SK-N-MC (cell line): ENCODE data around the gene POLR2C.

Experiments
- DNase-seq: peaks from one replicate; pipeline ENCODE4 v3.0.0-alpha.2; 2011; ENCODE audit warnings: low read depth, low spot score
- H3K27ac ChIP-seq: fragments of 200-600 bp; sonication (generic); 2 replicates; pipeline ENCODE4 v1.5.1; 2016; ENCODE audit warnings: mixed run types
- H3K36me3 ChIP-seq: fragments of 200-600 bp; sonication (generic); 2 replicates; pipeline ENCODE4 v1.6.1; 2017; ENCODE audit warnings: antibody characterized with exemption, low read length, mixed read lengths; ENCODE audit not compliant: insufficient read depth
- H3K4me3 ChIP-seq: fragments of 200-600 bp; sonication (generic); 2 replicates; pipeline ENCODE4 v1.5.1; 2016
- H3K9ac ChIP-seq: fragments of 200-600 bp; sonication (generic); 2 replicates; pipeline ENCODE4 v1.8.0; 2017; ENCODE audit warnings: mixed run types, mixed read lengths; ENCODE audit not compliant: insufficient read length
- H3K9me3 ChIP-seq: fragments of 200-600 bp; sonication (generic); 2 replicates; pipeline ENCODE4 v1.6.1; 2017; ENCODE audit warnings: low read depth, mild to moderate bottlenecking, antibody characterized with exemption, low read length, moderate library complexity, mixed read lengths
- EZH2 ChIP-seq: fragments of 200-600 bp; sonication (generic); IDR thresholded peaks from one replicate; pipeline ENCODE4 v1.6.1; 2017; ENCODE audit warnings: antibody characterized with exemption
- FOXP2 ChIP-seq: optimal IDR thresholded peaks from 2 replicates; pipeline ENCODE3; 2011; ENCODE audit warnings: mild to moderate bottlenecking, moderate library complexity; ENCODE audit not compliant: insufficient read depth; ENCODE audit errors: extremely low read length, control extremely low read depth
- POLR2AphosphoS5 ChIP-seq: IDR thresholded peaks from 2 replicates; pipeline ENCODE4 v1.6.1; 2012; ENCODE audit warnings: mild to moderate bottlenecking, low read depth, low read length, borderline replicate concordance

Gene POLR2C

DNA sequence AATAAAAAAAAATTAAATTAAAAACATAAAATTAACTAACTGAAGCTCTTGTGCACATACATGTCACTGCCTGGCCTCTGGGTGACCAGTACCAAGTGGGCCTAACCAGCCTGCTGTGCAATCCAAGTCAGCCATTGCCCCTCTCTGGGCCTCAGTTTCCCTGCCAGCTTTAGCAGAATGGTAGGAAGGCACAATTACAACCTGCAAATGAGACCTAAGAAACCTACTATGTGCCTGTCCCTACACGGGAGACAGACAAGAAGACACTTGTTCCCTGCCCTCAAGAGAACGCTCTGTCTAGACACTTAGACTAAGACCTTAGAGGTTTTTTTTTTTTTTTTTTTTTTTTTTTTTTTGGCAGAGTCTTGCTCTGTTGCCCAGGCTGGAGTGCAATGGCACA, 17.0 kb upstream of the POLR2C start:
- H3K9me3 ChIP-seq: no peaks in the 10 kb centered on the region
- DNase-seq: no peak
- TF ChIP-seq EZH2: no peak
- no peak for TF ChIP-seq FOXP2
- no peak for TF ChIP-seq POLR2AphosphoS5
- H3K27ac ChIP-seq: no peak overlapping the region
- H3K36me3 ChIP-seq: peaks cover 4% of the 10 kb centered on the region; the same call in 1 of the 2 replicates
- H3K4me3 ChIP-seq: no peak overlapping the region
- H3K9ac ChIP-seq: no peak overlapping the region

DNA sequence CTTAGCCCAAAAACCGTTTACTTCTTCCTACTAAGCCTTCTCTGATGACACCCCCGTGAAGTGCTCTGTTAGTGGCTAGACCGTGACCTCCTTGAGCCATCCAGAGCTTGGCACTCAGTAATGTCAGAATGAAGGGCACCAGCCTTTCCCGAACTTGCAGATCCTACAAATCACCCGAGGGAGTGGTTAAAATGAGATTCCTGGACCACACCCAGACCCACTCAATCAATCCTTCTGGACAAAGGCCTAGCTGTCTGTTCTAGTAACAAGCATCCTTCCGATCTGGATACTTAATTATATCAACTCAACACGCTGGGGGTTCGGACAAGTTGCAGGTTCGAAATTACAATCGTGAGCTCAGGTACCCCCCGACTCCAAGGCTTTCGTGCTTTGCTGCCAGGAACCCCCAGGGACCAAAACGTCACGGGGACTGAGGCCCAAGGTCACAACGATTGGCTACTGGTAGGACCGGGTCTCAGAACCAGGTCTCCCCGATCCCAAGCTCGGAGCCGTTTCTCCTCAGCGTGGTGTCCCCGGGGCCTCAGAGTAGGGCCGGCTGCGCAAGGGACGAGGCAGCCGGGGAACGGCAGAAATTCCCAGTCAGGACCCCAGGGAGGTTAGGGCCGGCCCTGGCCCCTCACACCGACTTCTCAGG, 15.8 kb upstream of the POLR2C start:
- no peaks in the 10 kb centered on the region for H3K9me3 ChIP-seq
- peak overlapping the region; percentile 94 for H3K9ac ChIP-seq
- no peaks in the 10 kb centered on the region; the same call in 1 of the 2 replicates for H3K36me3 ChIP-seq
- DNase-seq: no peak
- peak overlapping the region; percentile 85 for H3K4me3 ChIP-seq
- TF ChIP-seq FOXP2 (no peak), EZH2 (no peak), POLR2AphosphoS5 (no peak)
- H3K27ac ChIP-seq: no peak overlapping the region; the same call in 1 of the 2 replicates

DNA sequence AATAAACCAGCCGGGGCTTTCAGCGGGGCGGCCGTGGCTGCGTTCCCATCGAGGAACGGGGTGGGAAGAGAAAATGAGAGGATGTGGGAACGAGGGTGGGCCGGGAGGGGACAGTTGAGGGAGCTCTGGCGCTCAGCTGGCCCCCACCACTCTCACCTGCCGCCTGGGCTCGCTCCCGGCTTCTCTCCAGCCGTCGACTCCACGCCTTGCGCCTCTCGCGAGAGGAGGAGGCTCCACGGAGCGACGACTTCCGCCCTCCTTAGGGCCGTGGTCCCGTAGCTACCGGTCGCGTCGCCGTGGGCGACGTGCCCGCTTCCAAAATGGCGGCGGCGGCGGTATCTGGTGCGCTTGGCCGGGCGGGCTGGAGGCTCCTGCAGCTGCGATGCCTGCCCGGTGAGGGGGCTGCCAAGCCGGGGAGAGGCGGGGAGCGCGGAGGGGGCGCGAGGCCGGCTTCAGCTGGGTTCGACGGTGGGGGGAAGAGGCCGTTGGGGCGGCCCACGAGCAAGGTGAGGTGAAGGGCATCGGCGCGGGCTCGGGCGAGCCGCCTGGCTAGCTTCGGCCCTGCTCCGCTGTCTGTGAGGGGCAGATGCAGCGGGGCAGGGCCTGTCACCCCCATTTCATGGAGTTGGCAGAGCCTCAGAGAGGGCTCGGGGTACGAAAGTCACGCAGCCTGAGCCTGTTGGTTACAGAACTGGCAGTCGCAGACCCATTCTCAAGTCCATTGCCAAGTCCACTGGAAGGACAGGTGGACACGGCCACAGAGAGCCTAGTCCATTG, 15.1 kb upstream of the POLR2C start, which contains the start of the genes CIAPIN1 and COQ9:
Gene CIAPIN1 (minus strand): TSS at position 200 of the 777 bp plus-strand sequence. CDS start 6,457 bp downstream, outside the sequence.
Gene COQ9 (plus strand): TSS at position 294 of the 777 bp plus-strand sequence. CDS start 27 bp downstream, at position 321.
- H3K27ac ChIP-seq: peak within 1 kb of the TSS; percentile 50; the same call in 1 of the 2 replicates
- no peaks in the 10 kb centered on the region for H3K9me3 ChIP-seq
- no peaks in the 10 kb centered on the region; the same call in 1 of the 2 replicates for H3K36me3 ChIP-seq
- peak within 1 kb of the TSS; percentile 85 for H3K4me3 ChIP-seq
- TF ChIP-seq POLR2AphosphoS5 (peak; percentile 90; the same call in 1 of the 2 replicates), FOXP2 (no peak)
- peak within 1 kb of the TSS; percentile 94 for H3K9ac ChIP-seq
- no peak for DNase-seq

DNA sequence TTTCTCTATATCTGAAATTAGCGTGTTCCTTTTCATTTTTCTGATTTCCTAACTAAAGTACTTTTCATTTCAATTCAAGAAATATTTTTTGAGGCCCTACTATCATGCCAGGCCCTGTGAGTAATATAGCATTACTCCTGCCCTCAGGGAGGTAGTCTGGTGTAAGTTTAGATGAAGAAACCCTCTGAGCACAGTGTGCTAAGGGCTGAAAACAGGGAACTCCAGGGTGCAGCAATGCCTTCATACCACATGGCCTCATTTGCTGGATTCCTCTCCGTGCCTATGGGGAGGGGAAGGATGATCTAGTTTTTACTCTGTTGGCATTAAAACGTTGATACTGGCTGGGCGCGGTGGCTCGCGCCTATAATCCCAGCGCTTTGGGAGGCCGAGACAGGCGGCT, 10.5 kb upstream of the POLR2C start:
- no peak for DNase-seq
- TF ChIP-seq FOXP2 (no peak), POLR2AphosphoS5 (no peak), EZH2 (no peak)
- H3K4me3 ChIP-seq: no peak overlapping the region
- no peaks in the 10 kb centered on the region for H3K9me3 ChIP-seq
- H3K36me3 ChIP-seq: no peaks in the 10 kb centered on the region; the same call in 1 of the 2 replicates
- H3K9ac ChIP-seq: no peak overlapping the region
- no peak overlapping the region for H3K27ac ChIP-seq

DNA sequence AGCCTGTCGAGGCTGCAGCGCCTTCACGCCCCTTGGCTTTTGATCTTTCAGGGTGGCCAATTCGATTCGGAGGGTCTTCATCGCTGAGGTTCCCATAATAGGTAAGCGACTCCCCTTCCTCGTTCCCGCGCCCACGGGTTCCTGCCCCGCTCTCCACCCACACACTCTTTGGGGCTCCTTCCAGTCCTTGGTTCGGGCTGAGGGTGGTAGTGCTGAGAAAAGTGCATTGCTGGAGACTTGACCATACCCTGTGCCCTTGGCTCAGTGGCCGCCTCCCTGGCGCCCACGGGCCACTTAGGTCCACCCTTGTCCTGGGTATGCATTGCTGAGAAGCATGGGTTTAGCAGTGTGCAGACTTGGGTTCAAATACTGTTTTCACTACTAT, 491 bp downstream of the POLR2C start:
- DNase-seq: no peak
- Histone ChIP-seq H3K9ac (peak overlapping the region; percentile 80), H3K36me3 (peaks cover 24% of the 10 kb centered on the region), H3K9me3 (no peaks in the 10 kb centered on the region), H3K4me3 (peak overlapping the region; percentile 79), H3K27ac (no peak overlapping the region)
- TF ChIP-seq FOXP2 (no peak), EZH2 (no peak), POLR2AphosphoS5 (no peak)

DNA sequence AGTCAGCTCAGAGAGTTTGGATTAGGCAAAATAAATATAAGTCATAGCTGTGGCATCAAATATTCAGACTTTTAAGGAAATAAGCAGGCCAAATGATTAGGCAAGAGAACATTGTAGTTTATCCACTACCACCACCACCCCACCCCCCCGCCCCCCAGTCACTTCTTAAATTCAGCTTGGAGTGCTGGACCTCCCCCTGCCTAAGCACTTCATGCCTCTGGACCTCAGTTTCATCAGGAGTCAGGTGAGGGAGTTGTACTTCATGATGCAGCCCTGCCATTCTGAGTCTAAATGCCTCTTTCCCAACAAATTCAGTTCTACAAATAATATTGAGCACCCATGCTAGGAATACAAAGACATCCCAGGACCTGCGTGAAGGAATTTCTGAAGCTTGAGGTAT, 2.0 kb downstream of the POLR2C start:
- Histone ChIP-seq H3K4me3 (no peak overlapping the region), H3K27ac (no peak overlapping the region), H3K9me3 (no peaks in the 10 kb centered on the region), H3K9ac (no peak overlapping the region), H3K36me3 (peaks cover 36% of the 10 kb centered on the region)
- no peak for DNase-seq
- no peak for TF ChIP-seq POLR2AphosphoS5
- no peak for TF ChIP-seq FOXP2
- no peak for TF ChIP-seq EZH2

DNA sequence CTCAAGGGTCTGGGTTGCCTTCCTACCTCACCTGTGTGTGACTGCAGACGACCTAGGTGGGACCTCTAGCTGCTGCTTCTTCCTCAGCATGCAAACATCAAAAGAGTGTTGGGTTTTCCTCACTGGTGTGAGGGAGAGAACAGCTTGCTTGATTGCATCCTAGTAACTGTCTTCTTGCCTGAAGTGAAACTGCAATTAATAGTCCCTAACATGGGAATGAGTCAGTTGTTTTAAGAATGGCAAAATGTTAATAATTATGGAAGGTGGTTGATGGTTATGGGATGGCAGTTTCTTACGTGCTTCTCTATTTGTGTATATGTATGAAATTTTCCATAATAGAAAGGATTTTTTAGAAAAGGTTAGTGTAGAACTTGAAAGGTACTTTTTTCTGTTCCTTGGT, 5.9 kb downstream of the POLR2C start:
- peaks cover 54% of the 10 kb centered on the region for H3K36me3 ChIP-seq
- no peak overlapping the region for H3K4me3 ChIP-seq
- H3K27ac ChIP-seq: no peak overlapping the region
- no peak for DNase-seq
- H3K9ac ChIP-seq: no peak overlapping the region
- TF ChIP-seq FOXP2: no peak
- no peak for TF ChIP-seq POLR2AphosphoS5
- H3K9me3 ChIP-seq: no peaks in the 10 kb centered on the region

DNA sequence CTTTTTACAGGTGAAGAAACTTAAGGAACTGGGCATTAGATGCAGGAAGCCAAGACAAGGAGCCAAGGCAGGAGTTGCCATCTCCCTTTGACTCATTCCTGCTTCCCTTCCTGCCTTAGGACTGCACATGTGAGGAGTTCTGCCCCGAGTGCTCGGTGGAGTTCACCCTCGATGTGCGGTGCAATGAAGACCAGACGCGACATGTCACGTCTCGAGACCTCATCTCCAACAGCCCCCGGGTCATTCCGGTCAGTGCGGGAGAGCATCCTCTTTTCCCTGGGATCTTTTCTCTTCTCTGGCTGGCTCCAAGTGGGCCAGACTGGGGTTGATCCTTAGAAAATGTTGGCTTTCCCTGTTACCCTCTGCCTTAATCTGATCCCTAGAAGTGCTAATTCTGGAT, 6.6 kb downstream of the POLR2C start:
- H3K9ac ChIP-seq: no peak overlapping the region
- no peak overlapping the region for H3K4me3 ChIP-seq
- no peak for DNase-seq
- no peak overlapping the region for H3K27ac ChIP-seq
- H3K9me3 ChIP-seq: no peaks in the 10 kb centered on the region
- H3K36me3 ChIP-seq: peaks cover 51% of the 10 kb centered on the region
- TF ChIP-seq EZH2: no peak
- no peak for TF ChIP-seq POLR2AphosphoS5
- no peak for TF ChIP-seq FOXP2
